IPS-18a (cell line): ENCODE results near the gene DNAH12.

Experiments used
- H3K27ac ChIP-seq: one replicate; pipeline ENCODE4 v1.5.1; 2013; ENCODE audit warnings: low read length
- H3K27me3 ChIP-seq: one replicate; pipeline ENCODE4 v1.6.1; 2013; ENCODE audit warnings: mild to moderate bottlenecking, low read length; ENCODE audit not compliant: control insufficient read depth, insufficient read depth
- H3K36me3 ChIP-seq: one replicate; pipeline ENCODE4 v1.6.1; 2013; ENCODE audit warnings: low read depth, low read length; ENCODE audit not compliant: control insufficient read depth
- H3K4me1 ChIP-seq: one replicate; pipeline ENCODE4 v1.6.1; 2013; ENCODE audit warnings: low read depth, low read length; ENCODE audit not compliant: control insufficient read depth
- H3K4me3 ChIP-seq: one replicate; pipeline ENCODE4 v1.5.1; 2013; ENCODE audit warnings: low read length
- H3K9ac ChIP-seq: one replicate; pipeline ENCODE4 v1.6.1; 2013; ENCODE audit warnings: mild to moderate bottlenecking, low read length, moderate library complexity
- H3K9me3 ChIP-seq: one replicate; pipeline ENCODE4 v1.6.1; 2013; ENCODE audit warnings: low read depth, low read length; ENCODE audit not compliant: control insufficient read depth

DNAH12 gene, protein sequence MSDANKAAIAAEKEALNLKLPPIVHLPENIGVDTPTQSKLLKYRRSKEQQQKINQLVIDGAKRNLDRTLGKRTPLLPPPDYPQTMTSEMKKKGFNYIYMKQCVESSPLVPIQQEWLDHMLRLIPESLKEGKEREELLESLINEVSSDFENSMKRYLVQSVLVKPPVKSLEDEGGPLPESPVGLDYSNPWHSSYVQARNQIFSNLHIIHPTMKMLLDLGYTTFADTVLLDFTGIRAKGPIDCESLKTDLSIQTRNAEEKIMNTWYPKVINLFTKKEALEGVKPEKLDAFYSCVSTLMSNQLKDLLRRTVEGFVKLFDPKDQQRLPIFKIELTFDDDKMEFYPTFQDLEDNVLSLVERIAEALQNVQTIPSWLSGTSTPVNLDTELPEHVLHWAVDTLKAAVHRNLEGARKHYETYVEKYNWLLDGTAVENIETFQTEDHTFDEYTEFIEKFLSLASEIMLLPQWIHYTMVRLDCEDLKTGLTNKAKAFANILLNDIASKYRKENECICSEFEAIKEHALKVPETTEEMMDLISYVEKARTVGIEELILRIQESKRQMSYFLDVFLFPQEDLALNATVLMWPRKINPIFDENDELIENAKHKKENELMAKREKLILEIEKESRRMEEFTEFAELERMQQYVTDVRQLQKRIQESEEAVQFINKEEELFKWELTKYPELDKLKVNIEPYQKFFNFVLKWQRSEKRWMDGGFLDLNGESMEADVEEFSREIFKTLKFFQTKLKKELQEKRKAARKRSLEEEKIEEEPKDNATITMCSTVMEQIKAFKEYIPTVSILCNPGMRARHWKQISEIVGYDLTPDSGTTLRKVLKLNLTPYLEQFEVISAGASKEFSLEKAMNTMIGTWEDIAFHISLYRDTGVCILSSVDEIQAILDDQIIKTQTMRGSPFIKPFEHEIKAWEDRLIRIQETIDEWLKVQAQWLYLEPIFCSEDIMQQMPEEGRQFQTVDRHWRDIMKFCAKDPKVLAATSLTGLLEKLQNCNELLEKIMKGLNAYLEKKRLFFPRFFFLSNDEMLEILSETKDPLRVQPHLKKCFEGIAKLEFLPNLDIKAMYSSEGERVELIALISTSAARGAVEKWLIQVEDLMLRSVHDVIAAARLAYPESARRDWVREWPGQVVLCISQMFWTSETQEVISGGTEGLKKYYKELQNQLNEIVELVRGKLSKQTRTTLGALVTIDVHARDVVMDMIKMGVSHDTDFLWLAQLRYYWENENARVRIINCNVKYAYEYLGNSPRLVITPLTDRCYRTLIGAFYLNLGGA (N-terminal part only)

GRCh38 chr3:57544181-57545125 is at the start of gene DNAH12:
Gene DNAH12, minus strand, starts transcription at chr3:57544344. Its CDS starts 1,474 bp downstream, at chr3:57542870.
- peaks cover 6% of the 10 kb centered on the region for H3K4me1 ChIP-seq
- H3K4me3 ChIP-seq = peak within 1 kb of the TSS; percentile 39
- H3K36me3 ChIP-seq = no peaks in the 10 kb centered on the region
- H3K9ac ChIP-seq = peak within 1 kb of the TSS; percentile 51
- no peaks in the 10 kb centered on the region for H3K9me3 ChIP-seq
- peak within 1 kb of the TSS; percentile 75 for H3K27ac ChIP-seq
- no peaks in the 10 kb centered on the region for H3K27me3 ChIP-seq

- H3K36me3 ChIP-seq = peaks cover 13% of the 10 kb centered on the region
- peaks cover 6% of the 10 kb centered on the region for H3K4me1 ChIP-seq
- no peak overlapping the region for H3K27ac ChIP-seq
- no peaks in the 10 kb centered on the region for H3K9me3 ChIP-seq
- no peaks in the 10 kb centered on the region for H3K27me3 ChIP-seq
- H3K4me3 ChIP-seq = no peak overlapping the region
- no peak overlapping the region for H3K9ac ChIP-seq
Measured at GRCh38 chr3:57592306-57592705, 48.2 kb upstream of the DNAH12 start.

DNA sequence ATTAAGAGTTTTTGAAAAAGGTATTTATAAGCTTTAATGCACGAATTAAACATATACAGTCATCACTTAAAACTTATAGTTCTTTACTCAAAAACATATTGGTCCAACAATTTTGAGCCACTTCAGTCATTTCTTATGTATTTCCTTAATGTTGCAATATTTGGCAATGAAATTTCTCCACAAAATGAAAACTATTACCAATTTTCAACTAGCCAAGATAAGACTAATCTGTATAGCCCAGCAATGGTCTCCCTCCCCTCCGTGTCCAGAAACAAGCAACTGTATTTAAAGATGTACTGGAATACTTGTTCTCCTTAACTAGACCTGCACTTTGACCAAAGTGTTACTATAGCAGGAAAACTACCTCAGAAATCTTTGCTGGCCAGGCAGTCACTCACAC is 43.8 kb upstream of the DNAH12 start:
- Histone ChIP-seq H3K27ac (no peak overlapping the region), H3K4me1 (no peaks in the 10 kb centered on the region), H3K36me3 (peaks cover 12% of the 10 kb centered on the region), H3K9ac (no peak overlapping the region), H3K9me3 (no peaks in the 10 kb centered on the region), H3K4me3 (no peak overlapping the region), H3K27me3 (no peaks in the 10 kb centered on the region)

- H3K36me3 ChIP-seq = peaks cover 17% of the 10 kb centered on the region
- no peak overlapping the region for H3K9ac ChIP-seq
- H3K4me3 ChIP-seq = no peak overlapping the region
- no peak overlapping the region for H3K27ac ChIP-seq
- H3K4me1 ChIP-seq = no peaks in the 10 kb centered on the region
- H3K9me3 ChIP-seq = no peaks in the 10 kb centered on the region
- H3K27me3 ChIP-seq = no peaks in the 10 kb centered on the region
Measured at GRCh38 chr3:57586778-57587177, 42.6 kb upstream of the DNAH12 start.

DNA sequence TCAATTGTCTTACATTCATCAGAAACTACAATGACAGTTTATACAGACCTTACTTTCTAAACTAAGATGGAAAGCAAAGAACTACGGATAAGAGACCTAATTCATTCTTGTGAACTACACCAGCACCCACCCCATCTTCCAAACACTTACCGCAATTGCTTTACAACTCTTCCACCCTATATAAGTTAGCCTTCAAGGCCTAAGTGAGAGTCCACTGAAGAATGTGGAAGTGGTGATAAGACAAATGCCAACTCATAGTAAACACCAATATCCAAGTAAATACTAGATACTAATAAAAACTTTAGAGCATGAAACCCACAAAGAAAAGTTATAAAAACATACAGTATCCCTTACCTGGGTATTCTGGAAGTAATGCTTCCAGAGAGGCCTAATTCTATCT is 39.4 kb upstream of the DNAH12 start:
- Histone ChIP-seq H3K36me3 (peaks cover 32% of the 10 kb centered on the region), H3K27ac (no peak overlapping the region), H3K4me1 (no peaks in the 10 kb centered on the region), H3K27me3 (no peaks in the 10 kb centered on the region), H3K9ac (no peak overlapping the region), H3K4me3 (no peak overlapping the region), H3K9me3 (no peaks in the 10 kb centered on the region)

- no peak overlapping the region for H3K9ac ChIP-seq
- H3K4me3 ChIP-seq = no peak overlapping the region
- H3K36me3 ChIP-seq = peaks cover 37% of the 10 kb centered on the region
- no peaks in the 10 kb centered on the region for H3K9me3 ChIP-seq
- no peaks in the 10 kb centered on the region for H3K27me3 ChIP-seq
- no peaks in the 10 kb centered on the region for H3K4me1 ChIP-seq
- H3K27ac ChIP-seq = no peak overlapping the region
Measured at GRCh38 chr3:57582474-57583168, 38.5 kb upstream of the DNAH12 start.

- no peaks in the 10 kb centered on the region for H3K4me1 ChIP-seq
- peaks cover 71% of the 10 kb centered on the region for H3K36me3 ChIP-seq
- H3K27ac ChIP-seq = no peak overlapping the region
- H3K4me3 ChIP-seq = no peak overlapping the region
- H3K9me3 ChIP-seq = no peaks in the 10 kb centered on the region
- H3K27me3 ChIP-seq = no peaks in the 10 kb centered on the region
- H3K9ac ChIP-seq = no peak overlapping the region
Measured at GRCh38 chr3:57577801-57578200, 33.7 kb upstream of the DNAH12 start.

- Histone ChIP-seq H3K36me3 (peaks cover 74% of the 10 kb centered on the region), H3K9me3 (no peaks in the 10 kb centered on the region), H3K27ac (no peak overlapping the region), H3K27me3 (no peaks in the 10 kb centered on the region), H3K4me1 (no peaks in the 10 kb centered on the region), H3K9ac (no peak overlapping the region), H3K4me3 (no peak overlapping the region)
Measured at GRCh38 chr3:57575966-57576626, 32.0 kb upstream of the DNAH12 start.

- Histone ChIP-seq H3K9ac (no peak overlapping the region), H3K4me1 (no peaks in the 10 kb centered on the region), H3K9me3 (no peaks in the 10 kb centered on the region), H3K27ac (no peak overlapping the region), H3K4me3 (no peak overlapping the region), H3K36me3 (peaks cover 60% of the 10 kb centered on the region), H3K27me3 (no peaks in the 10 kb centered on the region)
Measured at GRCh38 chr3:57572096-57572495, 28.0 kb upstream of the DNAH12 start.

GRCh38 chr3:57570878-57571277 is 26.7 kb upstream of the DNAH12 start:
- no peaks in the 10 kb centered on the region for H3K27me3 ChIP-seq
- H3K27ac ChIP-seq = no peak overlapping the region
- no peaks in the 10 kb centered on the region for H3K9me3 ChIP-seq
- peaks cover 51% of the 10 kb centered on the region for H3K36me3 ChIP-seq
- no peak overlapping the region for H3K4me3 ChIP-seq
- H3K4me1 ChIP-seq = no peaks in the 10 kb centered on the region
- no peak overlapping the region for H3K9ac ChIP-seq
